HepG2 (cell line): ENCODE results near the gene CLASP1. TPM values are rescaled to one million over a fixed set of nuclear protein-coding genes. Genes with fewer than 3 reads are reported as not detected.
A peak's percentile ranks its signal among the peaks of the same experiment; 100 is the strongest.

ENCODE experiments used
- ATAC-seq: fragments of 200-7000 bp; cut with Tn5 transposase; 3 replicates; pipeline ENCODE4 v1.9.1; 2020; ENCODE audit warnings: mild to moderate bottlenecking, moderate library complexity
- BruUV-seq: library from RNA; stranded (reverse); fragments of 400-500 nt; replicated peaks from 2 replicates; lab custom pipeline; 2021; lab: Mats Ljungman, UMichigan
- CTCF ChIA-PET: fragments of 300-600 bp; formaldehyde crosslinking; extraction: SDS; loops from one replicate; lab custom pipeline; 2021; ENCODE audit warnings: low total read pairs, inconsistent platforms, low intra/inter-chr PET ratio; lab: Yijun Ruan, JAX
- POLR2A ChIA-PET: fragments of 350-600 bp; sonication (Branson Sonifier 250); formaldehyde crosslinking; loops from one replicate; lab custom pipeline; 2020; ENCODE audit warnings: antibody characterized with exemption, inconsistent platforms; lab: Yijun Ruan, JAX
- DNase-seq: peaks from one replicate; pipeline ENCODE4 v3.0.0-alpha.2; 2015; ENCODE audit warnings: low spot score
- FAIRE-seq: peaks from 3 replicates; lab custom pipeline; 2011; peaks lifted over from hg19 to GRCh38; lab: Jason Lieb, UNC
- H2AFZ ChIP-seq: one replicate; pipeline ENCODE4 v1.6.1; 2011; ENCODE audit warnings: low read length, inconsistent platforms
- H3K27ac ChIP-seq: fragments of 300-600 bp; 3 replicates; pipeline ENCODE4 v1.8.0; 2011; ENCODE audit warnings: mixed run types, mild to moderate bottlenecking, mixed read lengths, low read length, inconsistent platforms; ENCODE audit not compliant: insufficient read depth; ENCODE audit errors: extremely low read length
- H3K27me3 ChIP-seq, 2 experiments: fragments of 200-600 bp in 1 of 2; 2 replicates in 1 of 2; 3 replicates in 1 of 2; pipeline versions ENCODE4 v1.6.0 to v1.8.0; 2011; ENCODE audit warnings: low read length in 2 of 2, mild to moderate bottlenecking in 2 of 2, moderate library complexity in 2 of 2, inconsistent platforms in 1 of 2; ENCODE audit not compliant: insufficient read depth in 2 of 2, control insufficient read depth in 1 of 2
- H3K36me3 ChIP-seq, 2 experiments: fragments of 200-600 bp in 1 of 2; replicated peaks in 1 of 2; 2 replicates in 1 of 2; 3 replicates in 1 of 2; pipeline versions ENCODE4 v1.5.1 to v1.8.0; 2011; ENCODE audit warnings: low read length in 2 of 2, inconsistent platforms in 1 of 2; ENCODE audit not compliant: insufficient read depth in 2 of 2, control insufficient read depth in 1 of 2
- H3K4me1 ChIP-seq: 2 replicates; pipeline ENCODE4 v1.5.1; 2012; ENCODE audit warnings: low read length, inconsistent platforms; ENCODE audit not compliant: insufficient read depth
- H3K4me2 ChIP-seq: 2 replicates; pipeline ENCODE4 v1.6.0; 2011; ENCODE audit warnings: low read depth, low read length, inconsistent platforms
- H3K4me3 ChIP-seq, 3 experiments: fragments of 200-600 bp in 1 of 3; sonication (generic), shearing (Covaris generic) in 1 of 3; replicated peaks in 1 of 3; 2 replicates each; pipeline ENCODE4 v1.5.1; 2011 to 2016; ENCODE audit warnings: low read length in 3 of 3, inconsistent platforms in 2 of 3, low read depth in 2 of 3, mild to moderate bottlenecking in 2 of 3, control low read depth in 1 of 3, mixed read lengths in 1 of 3; ENCODE audit not compliant: insufficient read depth in 1 of 3
- H3K79me2 ChIP-seq: one replicate; pipeline ENCODE4 v1.6.1; 2011; ENCODE audit warnings: low read length, inconsistent platforms; ENCODE audit not compliant: insufficient read depth
- H3K9ac ChIP-seq: 2 replicates; pipeline ENCODE4 v1.6.0; 2011; ENCODE audit warnings: mild to moderate bottlenecking, low read depth, low read length, inconsistent platforms; ENCODE audit not compliant: insufficient read depth
- H3K9me3 ChIP-seq: 2 replicates; pipeline ENCODE4 v1.5.1; 2012; ENCODE audit warnings: mild to moderate bottlenecking, low read length
- H4K20me1 ChIP-seq: 2 replicates; pipeline ENCODE4 v1.6.0; 2011; ENCODE audit warnings: inconsistent platforms, mild to moderate bottlenecking, low read length, moderate library complexity; ENCODE audit not compliant: insufficient read depth
- ATF7 ChIP-seq, 2 experiments: fragments of 450-650 bp in 1 of 2; sonication (generic) in 1 of 2; formaldehyde crosslinking in 1 of 2; IDR thresholded peaks; 2 replicates each; pipeline versions ENCODE4 v1.4.0 to v1.6.1; 2016 to 2020; ENCODE audit warnings: antibody characterized with exemption in 1 of 2, mild to moderate bottlenecking in 1 of 2, missing genetic modification reagents in 1 of 2
- CREB1 ChIP-seq, 2 experiments: fragments of 450-650 bp in 1 of 2; IDR thresholded peaks; 2 replicates each; pipeline ENCODE4 v1.6.1; 2016 to 2017; ENCODE audit warnings: control low read depth in 1 of 2, mild to moderate bottlenecking in 1 of 2, missing compliant biosample characterization in 1 of 2, missing genetic modification characterization in 1 of 2
- GFI1 ChIP-seq: sonication (generic); formaldehyde crosslinking; IDR thresholded peaks from 2 replicates; pipeline ENCODE4 v1.5.0; 2020; ENCODE audit warnings: missing genetic modification reagents, mild to moderate bottlenecking, borderline replicate concordance
- HHEX ChIP-seq: IDR thresholded peaks from 2 replicates; pipeline ENCODE4 v1.6.1; 2016; ENCODE audit warnings: control low read depth
- HOXA3 ChIP-seq: sonication (generic); formaldehyde crosslinking; IDR thresholded peaks from 2 replicates; pipeline ENCODE4 v1.5.0; 2020; ENCODE audit warnings: missing genetic modification reagents
- KLF13 ChIP-seq: sonication (generic); formaldehyde crosslinking; IDR thresholded peaks from 2 replicates; pipeline ENCODE4 v1.4.0; 2020; ENCODE audit warnings: mild to moderate bottlenecking, missing genetic modification reagents
- MAFF ChIP-seq: IDR thresholded peaks from 2 replicates; pipeline ENCODE4 v1.6.1; 2011; ENCODE audit warnings: low read depth, low read length, improper control_type of control experiment
- MAFK ChIP-seq, 2 experiments: IDR thresholded peaks in 1 of 2; conservative IDR thresholded peaks in 1 of 2; 2 replicates each; pipeline ENCODE4 v1.6.1; 2011; ENCODE audit warnings: improper control_type of control experiment in 2 of 2, low read length in 2 of 2
- SSRP1 ChIP-seq: IDR thresholded peaks from 2 replicates; pipeline ENCODE4 v1.6.1; 2016; ENCODE audit warnings: control low read depth
- ZBTB21 ChIP-seq: sonication (generic); formaldehyde crosslinking; IDR thresholded peaks from 2 replicates; pipeline ENCODE4 v1.4.0; 2020; ENCODE audit warnings: missing genetic modification reagents
- ZSCAN22 ChIP-seq: sonication (generic); formaldehyde crosslinking; IDR thresholded peaks from 2 replicates; pipeline ENCODE4 v1.4.0; 2020; ENCODE audit warnings: mild to moderate bottlenecking, missing genetic modification reagents
- WGBS: methylation state at CpG from one replicate; pipeline ENCODE4 v1.1.6; 2017; ENCODE audit warnings: low lambda C conversion rate; 5-methylcytosine and 5-hydroxymethylcytosine counted together
- in situ Hi-C: cut with HindIII; loops from 2 replicates; pipeline ENCODE4 v1.10.0; 2017; ENCODE audit warnings: low pct_unique_long_range_greater_than_20kb; ENCODE audit not compliant: extremely low pct_ligation_motif_present
- intact Hi-C: fragments of 100-400 bp; cut with micrococcal nuclease; formaldehyde crosslinking; loops from one replicate; pipeline ENCODE4 v1.10.0; 2022; ENCODE audit not compliant: unreplicated experiment
- polyA plus RNA-seq, 8 experiments: library from polyadenylated mRNA; depleted of rRNA in 3 of 8; stranded (reverse) in 7 of 8; unstranded in 1 of 8; fragments of >200 nt; fragmentation: Illumina TruSeq in 4 of 8; extraction: Trizol in 4 of 8; gene quantifications; 2 replicates each; pipeline versions ENCODE4 v1.2.1 to v1.2.3, GENCODE V29; 2011 to 2016; ENCODE audit warnings: low read depth in 4 of 8, missing spikeins in 1 of 8, mixed read lengths in 1 of 8; ENCODE audit not compliant: insufficient read depth in 1 of 8
- total RNA-seq, 5 experiments: library from RNA; depleted of rRNA; stranded (reverse); fragments of >200 nt; fragmentation: Illumina TruSeq; extraction: Trizol; gene quantifications; 2 replicates each; pipeline ENCODE4 v1.2.3, GENCODE V29; 2016; ENCODE audit warnings: low read depth in 1 of 5

The CLASP1 gene
- total and polyA plus RNA-seq, 2 of the 13 experiments (the other 11 are each of a cell fraction or from before 2014, with no cell fraction given) = 11.7 to 47.9 TPM

DNA sequence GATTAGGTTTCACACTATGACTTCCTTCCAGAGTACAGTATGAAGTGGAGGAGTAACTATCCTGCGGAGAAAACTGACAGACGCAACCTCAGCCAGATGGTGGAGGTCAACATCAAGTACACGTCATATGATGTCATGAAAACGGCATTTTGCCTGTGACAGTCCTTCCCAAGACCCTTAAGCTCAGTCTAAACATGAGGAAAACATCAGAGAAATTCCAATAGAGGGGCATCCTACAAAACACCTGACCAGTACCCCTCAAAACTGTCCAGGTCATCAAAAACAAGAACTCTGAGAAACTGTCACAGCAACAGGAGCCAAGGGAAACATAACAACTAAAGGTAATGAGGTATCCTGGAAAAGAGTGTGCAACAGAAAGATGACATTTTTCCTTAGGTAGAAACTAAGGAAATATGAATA is 116.9 kb downstream of the CLASP1 start:
- peak overlapping the region; percentile 48 for H3K4me2 ChIP-seq
- ChIA-PET POLR2A (interaction anchor here (1.2 to 5.4 kb wide), 10 partner anchors 30 to 204 kb away, joined by 3 to 119 read pairs (median 9); partner anchors contain the start of genes CLASP1 and NIFK), CTCF (no interaction called here)
- no peak overlapping the region for H3K9ac ChIP-seq
- H3K79me2 ChIP-seq = peaks cover 50% of the 10 kb centered on the region
- in situ Hi-C loops = loop anchor here (5.0 kb wide), 2 partner anchors 115 to 185 kb away; partner anchors contain the start of gene CLASP1
- H3K36me3 ChIP-seq = peaks cover 0 to 14% of the 10 kb centered on the region in 2 experiments; a peak in 2 of 5 replicates
- no TSS peak for BruUV-seq
- peaks cover 63% of the 10 kb centered on the region for H3K4me1 ChIP-seq
- H4K20me1 ChIP-seq = peaks cover 23% of the 10 kb centered on the region
- no peak overlapping the region for H2AFZ ChIP-seq
- WGBS = 83% methylated on average over 4 of the region's 4 CpGs
- H3K27ac ChIP-seq = peak overlapping the region; percentile 98
- ATAC-seq = no peak
- no peaks in the 10 kb centered on the region for H3K9me3 ChIP-seq
- H3K4me3 ChIP-seq = no peak overlapping the region
- no peak for FAIRE-seq
- H3K27me3 ChIP-seq = no peaks in the 10 kb centered on the region
- DNase-seq = peak; percentile 25
- TF ChIP-seq ZSCAN22 (CRISPR knock-in tag) (peak; percentile 84), HOXA3 (CRISPR knock-in tag) (peak; percentile 33; the same call in 1 of the 2 replicates), GFI1 (CRISPR knock-in tag) (no peak), KLF13 (CRISPR knock-in tag) (no peak), ZBTB21 (peak; percentile 25; the same call in 1 of the 2 replicates), ATF7 (IDR thresholded peaks at IDR 0.05) (peak; percentile 49), ATF7 (CRISPR knock-in tag; IDR thresholded peaks at IDR 0.05) (no peak), MAFF (peak; percentile 84), MAFK (conservative IDR thresholded peaks at IDR 0.05 in 1 of 2, IDR thresholded peaks at IDR 0.05 in 1 of 2; ENCODE audit: low read length in 2 of 2) (peak; percentile 89 to 94), SSRP1 (CRISPR knock-in tag) (no peak), HHEX (CRISPR knock-in tag) (no peak), CREB1 (IDR thresholded peaks at IDR 0.05) (peak; percentile 71), CREB1 (CRISPR knock-in tag; IDR thresholded peaks at IDR 0.05) (no peak)
- TF ChIP-seq, all 625 proteins: peak for 7
- intact Hi-C loops = loop anchor here (1.0 to 5.0 kb wide), 3 partner anchors 35 to 205 kb away; partner anchors contain the start of gene NIFK
